K562 (cell line): ENCODE results near the gene FBXL13. TPM values are rescaled to one million over a fixed set of nuclear protein-coding genes. Genes with fewer than 3 reads are reported as not detected.
A peak's percentile ranks its signal among the peaks of the same experiment; 100 is the strongest.

Experiments
- ATAC-seq: fragments of 200-7000 bp; cut with Tn5 transposase; 3 replicates; pipeline ENCODE4 v1.9.1; 2020; ENCODE audit warnings: moderate library complexity
- BruUV-seq: library from RNA; stranded (reverse); fragments of 400-500 nt; replicated peaks from 2 replicates; lab custom pipeline; 2021; lab: Mats Ljungman, UMichigan
- CTCF ChIA-PET: fragments of 300-600 bp; formaldehyde crosslinking; extraction: SDS; loops from one replicate; lab custom pipeline; 2021; ENCODE audit warnings: low intra/inter-chr PET ratio; lab: Yijun Ruan, JAX
- POLR2A ChIA-PET: fragments of 300-600, 350-650 bp; sonication (Branson Sonifier 250); formaldehyde crosslinking; extraction: SDS; loops from one replicate; lab custom pipeline; 2021; ENCODE audit warnings: antibody characterized with exemption, inconsistent platforms; lab: Yijun Ruan, JAX
- DNase-seq, 4 experiments: peaks; one replicate each; pipeline versions ENCODE4 v3.0.0 to v3.0.0-alpha.2; 2011 to 2018; ENCODE audit warnings: low spot score in 3 of 4, mixed read lengths in 3 of 4; ENCODE audit errors: extremely low read depth in 1 of 4
- FAIRE-seq: peaks from 2 replicates; lab custom pipeline; 2011; peaks lifted over from hg19 to GRCh38; lab: Jason Lieb, UNC
- H2AFZ ChIP-seq: 2 replicates; pipeline ENCODE4 v1.6.0; 2011; ENCODE audit warnings: low read depth, low read length, control low read depth, inconsistent platforms
- H3K27ac ChIP-seq: fragments of 200-600 bp; 3 replicates; pipeline ENCODE4 v1.8.0; 2011; ENCODE audit warnings: low read depth, mild to moderate bottlenecking, control low read depth, inconsistent platforms, low read length, moderate library complexity, mixed read lengths; ENCODE audit errors: extremely low read depth
- H3K27me3 ChIP-seq, 2 experiments: fragments of 300-600 bp in 1 of 2; 2 replicates in 1 of 2; 3 replicates in 1 of 2; pipeline versions ENCODE4 v1.6.0 to v1.8.0; 2011; ENCODE audit warnings: inconsistent platforms in 2 of 2, low read length in 2 of 2, mild to moderate bottlenecking in 1 of 2, mixed read lengths in 1 of 2, moderate library complexity in 1 of 2; ENCODE audit not compliant: control insufficient read depth in 2 of 2, insufficient read depth in 2 of 2
- H3K36me3 ChIP-seq: fragments of 300-600 bp; 3 replicates; pipeline ENCODE4 v1.8.0; 2011; ENCODE audit warnings: mild to moderate bottlenecking, low read length, inconsistent platforms; ENCODE audit not compliant: control insufficient read depth, insufficient read depth
- H3K4me1 ChIP-seq, 2 experiments: fragments of 200-600 bp in 1 of 2; replicated peaks in 1 of 2; 2 replicates in 1 of 2; 3 replicates in 1 of 2; pipeline versions ENCODE4 v1.5.1 to v1.8.0; 2011; ENCODE audit warnings: inconsistent platforms in 2 of 2, low read length in 2 of 2, mild to moderate bottlenecking in 1 of 2, mixed read lengths in 1 of 2, moderate library complexity in 1 of 2; ENCODE audit not compliant: control insufficient read depth in 2 of 2, insufficient read depth in 2 of 2
- H3K4me2 ChIP-seq: 2 replicates; pipeline ENCODE4 v1.6.1; 2011; ENCODE audit warnings: low read length, control low read depth, inconsistent platforms, mixed read lengths; ENCODE audit not compliant: insufficient read depth
- H3K4me3 ChIP-seq: fragments of 200-600 bp; sonication (generic), shearing (Covaris generic); 2 replicates; pipeline ENCODE4 v1.5.1; 2016; ENCODE audit warnings: control low read depth, inconsistent platforms
- H3K79me2 ChIP-seq: fragments of 200-600 bp; 3 replicates; pipeline ENCODE4 v1.8.0; 2011; ENCODE audit warnings: low read length, inconsistent platforms; ENCODE audit not compliant: control insufficient read depth, insufficient read depth
- H3K9ac ChIP-seq, 2 experiments: 2 replicates each; pipeline versions ENCODE4 v1.6.0 to v1.6.1; 2011; ENCODE audit warnings: low read depth in 2 of 2, low read length in 2 of 2, control low read depth in 1 of 2, inconsistent platforms in 1 of 2, mild to moderate bottlenecking in 1 of 2, mixed read lengths in 1 of 2; ENCODE audit not compliant: insufficient read depth in 1 of 2
- H3K9me1 ChIP-seq: one replicate; pipeline ENCODE4 v1.6.0; 2011; ENCODE audit warnings: inconsistent platforms, mild to moderate bottlenecking, low read length, moderate library complexity; ENCODE audit not compliant: control insufficient read depth, insufficient read depth
- H3K9me3 ChIP-seq: replicated peaks from 2 replicates; pipeline ENCODE4 v1.5.1; 2011; ENCODE audit warnings: low read depth, low read length, inconsistent platforms; ENCODE audit not compliant: control insufficient read depth, insufficient read depth
- H4K20me1 ChIP-seq: replicated peaks from 2 replicates; pipeline ENCODE4 v1.6.1; 2011; ENCODE audit warnings: low read length, inconsistent platforms, mixed read lengths; ENCODE audit not compliant: control insufficient read depth, insufficient read depth
- CBFA2T3 ChIP-seq: fragments of 450-650 bp; IDR thresholded peaks from 2 replicates; pipeline ENCODE4 v1.6.1; 2017
- E2F8 ChIP-seq: fragments of 450-650 bp; IDR thresholded peaks from 2 replicates; pipeline ENCODE4 v1.7.1; 2018; ENCODE audit warnings: mild to moderate bottlenecking, low read depth; ENCODE audit not compliant: partially characterized antibody
- FOXA3 ChIP-seq, 2 experiments: fragments of 450-650 bp in 1 of 2; sonication (generic) in 1 of 2; formaldehyde crosslinking; IDR thresholded peaks in 1 of 2; conservative IDR thresholded peaks in 1 of 2; 2 replicates each; pipeline versions ENCODE4 v1.4.0 to v1.8.0; 2020 to 2022; ENCODE audit warnings: mild to moderate bottlenecking in 2 of 2, missing genetic modification reagents in 1 of 2
- FOXJ3 ChIP-seq: sonication (generic); formaldehyde crosslinking; IDR thresholded peaks from 2 replicates; pipeline ENCODE4 v1.4.0; 2020; ENCODE audit warnings: mild to moderate bottlenecking, missing genetic modification reagents
- GATAD2B ChIP-seq: fragments of 450-650 bp; IDR thresholded peaks from 2 replicates; pipeline ENCODE4 v1.6.1; 2017; ENCODE audit warnings: mild to moderate bottlenecking, borderline replicate concordance
- MEIS2 ChIP-seq: fragments of 450-650 bp; IDR thresholded peaks from 2 replicates; pipeline ENCODE4 v1.6.1; 2014; ENCODE audit warnings: mild to moderate bottlenecking; ENCODE audit not compliant: partially characterized antibody
- MTA2 ChIP-seq: fragments of 450-650 bp; IDR thresholded peaks from 2 replicates; pipeline ENCODE4 v1.6.1; 2016; ENCODE audit warnings: low read depth
- MTF1 ChIP-seq: fragments of 250-450 bp; sonication (Bioruptor Pico); IDR thresholded peaks from 2 replicates; pipeline ENCODE4 v1.9.0; 2021; ENCODE audit warnings: moderate library complexity, mild to moderate bottlenecking, inconsistent platforms, borderline replicate concordance
- MXD1 ChIP-seq: fragments of 250-450 bp; sonication (Bioruptor Pico); IDR thresholded peaks from 2 replicates; pipeline ENCODE4 v1.8.0; 2021; ENCODE audit warnings: borderline replicate concordance, mild to moderate bottlenecking, moderate library complexity; ENCODE audit not compliant: poor library complexity, severe bottlenecking
- PTBP1 ChIP-seq: fragments of 200-400 bp; formaldehyde crosslinking; IDR thresholded peaks from 2 replicates; pipeline ENCODE4 v1.6.1; 2017; ENCODE audit warnings: low read depth, low read length
- PTRF ChIP-seq: fragments of 450-650 bp; IDR thresholded peaks from 2 replicates; pipeline ENCODE4 v1.6.1; 2016; ENCODE audit warnings: mild to moderate bottlenecking, missing genetic modification characterization, missing compliant biosample characterization
- RCOR1 ChIP-seq, 2 experiments: IDR thresholded peaks; 2 replicates each; pipeline ENCODE4 v1.6.1; 2012; ENCODE audit warnings: low read depth in 2 of 2, low read length in 2 of 2, borderline replicate concordance in 1 of 2, improper control_type of control experiment in 1 of 2
- RFX1 ChIP-seq: fragments of 450-650 bp; IDR thresholded peaks from 2 replicates; pipeline ENCODE4 v1.6.1; 2016; ENCODE audit warnings: mild to moderate bottlenecking, moderate library complexity
- SMARCA4 ChIP-seq: fragments of 450-650 bp; IDR thresholded peaks from 2 replicates; pipeline ENCODE4 v1.6.1; 2016
- SRSF9 ChIP-seq: fragments of 200-400 bp; formaldehyde crosslinking; IDR thresholded peaks from 2 replicates; pipeline ENCODE4 v1.6.1; 2017; ENCODE audit warnings: low read depth, low read length, borderline replicate concordance
- TAL1 ChIP-seq: fragments of 450-650 bp; IDR thresholded peaks from 2 replicates; pipeline ENCODE4 v1.6.1; 2016; ENCODE audit warnings: mild to moderate bottlenecking
- TARDBP ChIP-seq: fragments of 450-650 bp; IDR thresholded peaks from 2 replicates; pipeline ENCODE4 v1.6.1; 2016
- ZEB2 ChIP-seq: fragments of 450-650 bp; IDR thresholded peaks from 2 replicates; pipeline ENCODE4 v1.6.1; 2016
- ZNF143 ChIP-seq: sonication (generic); formaldehyde crosslinking; IDR thresholded peaks from 2 replicates; pipeline ENCODE4 v1.9.0; 2022; ENCODE audit warnings: mild to moderate bottlenecking, missing genetic modification reagents
- ZNF316 ChIP-seq: fragments of 450-650 bp; IDR thresholded peaks from 2 replicates; pipeline ENCODE4 v1.6.1; 2016
- ZNF431 ChIP-seq: sonication (generic); formaldehyde crosslinking; IDR thresholded peaks from 2 replicates; pipeline ENCODE4 v1.8.0; 2022; ENCODE audit warnings: mild to moderate bottlenecking, missing genetic modification reagents
- ZNF699 ChIP-seq: fragments of 250-450 bp; sonication (Bioruptor Pico); IDR thresholded peaks from 2 replicates; pipeline ENCODE4 v1.8.0; 2021; ENCODE audit warnings: mild to moderate bottlenecking, moderate library complexity; ENCODE audit not compliant: insufficient replicate concordance
- in situ Hi-C: fragments of 300-500 bp; cut with MboI; formaldehyde crosslinking; loops from 4 replicates; pipeline ENCODE4 v1.15.0; 2018; ENCODE audit warnings: inconsistent platforms, mixed read lengths
- intact Hi-C: fragments of 100-400 bp; cut with micrococcal nuclease; formaldehyde crosslinking; loops from 2 replicates; pipeline ENCODE4 v1.14.2; 2022
- polyA plus RNA-seq, 8 experiments: library from polyadenylated mRNA; depleted of rRNA in 4 of 8; stranded (reverse) in 5 of 8; unstranded in 3 of 8; fragments of >200 nt; fragmentation: Nextera tagmentation in 2 of 8; fragmentation: Illumina TruSeq in 1 of 8; extraction: Ambion mirVana in 2 of 8; extraction: Trizol in 1 of 8; gene quantifications; 2 replicates each; pipeline versions ENCODE4 v1.2.1 to v1.2.3, GENCODE V29; 2011 to 2014; ENCODE audit warnings: inconsistent platforms in 1 of 8, missing spikeins in 1 of 8
- total RNA-seq, 7 experiments: library from RNA; depleted of rRNA in 6 of 7; stranded (reverse); fragments of >200 nt in 6 of 7; fragmentation: Illumina TruSeq in 2 of 7; extraction: Trizol in 2 of 7; gene quantifications; 2 replicates each; pipeline versions ENCODE4 v1.2.1 to v1.2.3, GENCODE V29; 2011 to 2021; ENCODE audit warnings: low replicate concordance in 1 of 7

Gene FBXL13
- total and polyA plus RNA-seq, 9 of the 15 experiments (the other 6 are each of a cell fraction or from before 2014, with no cell fraction given): 16.3 to 55.0 (median 25.4) TPM

DNA sequence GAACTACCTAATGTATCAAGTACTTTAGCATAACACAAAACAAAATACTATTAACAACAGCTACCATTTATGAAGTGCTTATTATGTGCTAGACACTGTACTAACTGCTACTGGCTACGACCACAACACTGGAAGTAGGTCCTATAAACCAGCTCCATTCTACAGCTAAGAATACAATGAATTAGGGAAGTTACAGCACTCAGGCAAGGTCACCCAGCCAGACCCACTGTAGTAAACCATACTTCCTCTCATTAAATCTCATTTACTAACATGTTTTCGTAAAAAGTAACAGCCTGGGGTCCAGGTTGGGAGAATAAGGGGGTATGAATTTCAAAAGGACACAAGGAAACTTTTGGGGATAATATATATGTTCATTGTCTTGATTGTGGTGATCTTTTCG lies 48.9 kb upstream of the FBXL13 start (continued):
- TF ChIP-seq MTF1 (CRISPR knock-in tag) (no peak), MXD1 (CRISPR knock-in tag) (no peak), PTBP1 (no peak), E2F8 (no peak), ZNF143 (no peak), ZNF699 (no peak), TARDBP (no peak)

DNA sequence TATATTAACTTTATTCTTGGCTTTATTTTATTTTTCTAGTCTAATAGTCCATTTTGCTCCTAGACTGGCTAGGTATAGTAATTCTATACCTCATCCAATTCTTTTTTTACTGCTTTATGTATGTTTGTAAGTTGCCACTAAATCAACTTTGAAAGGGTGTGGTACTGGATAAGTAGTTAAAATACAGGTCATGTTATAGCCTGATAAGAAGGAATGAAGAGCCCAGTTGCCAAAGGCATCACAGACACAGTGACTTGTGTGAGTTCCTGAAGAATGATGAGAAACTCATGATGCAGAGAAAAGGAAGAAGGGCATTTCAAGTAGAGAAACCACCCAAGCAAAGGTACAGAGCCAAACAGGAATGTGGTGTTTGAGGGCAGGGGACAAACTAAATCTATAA lies 47.0 kb upstream of the FBXL13 start:
- POLR2A ChIA-PET: interaction anchor here (1.0 to 2.5 kb wide), 4 partner anchors 9 to 27 kb away, joined by 4 to 17 read pairs (median 9); partner anchors contain the start of gene NAPEPLD
- BruUV-seq: no TSS peak
- TF ChIP-seq GATAD2B: no peak
- TF ChIP-seq MTA2: peak; percentile 77
- no peak; the same call in 1 of the 2 replicates for TF ChIP-seq ZNF316
- TF ChIP-seq FOXA3 (CRISPR knock-in tag; conservative IDR thresholded peaks at IDR 0.05 in 1 of 2, IDR thresholded peaks at IDR 0.05 in 1 of 2): 0 out of 4 replicates have a peak, but pooled peaks of 1 of the 2 experiments have one; percentile 25
- TF ChIP-seq SMARCA4: peak; percentile 84
- TF ChIP-seq ZEB2: no peak
- TF ChIP-seq SRSF9: no peak
- no peak for TF ChIP-seq FOXJ3 (CRISPR knock-in tag)
- TF ChIP-seq RFX1: no peak
- peak; percentile 94 for TF ChIP-seq MEIS2
- peak; percentile 89 for TF ChIP-seq TAL1
- TF ChIP-seq RCOR1 (IDR thresholded peaks at IDR 0.05; ENCODE audit: borderline replicate concordance in 1 of 2, low read depth in 2 of 2, low read length in 2 of 2): peak in 1 of 2 experiments; percentile 76; a peak in 2 of 4 replicates
- no peak for TF ChIP-seq ZNF431
- peak; percentile 90 for TF ChIP-seq CBFA2T3
- no peak for TF ChIP-seq PTRF

More for the DNA sequence above, 47.0 kb upstream of the FBXL13 start:
- peaks cover 27% of the 10 kb centered on the region for H3K36me3 ChIP-seq
- peaks cover 14 to 38% of the 10 kb centered on the region in 2 experiments for H3K4me1 ChIP-seq
- H3K79me2 ChIP-seq: no peaks in the 10 kb centered on the region
- no peaks in the 10 kb centered on the region for H3K9me3 ChIP-seq
- H3K9me1 ChIP-seq: no peaks in the 10 kb centered on the region
- ATAC-seq (peak; percentile 61), DNase-seq (peak; percentile 52 to 76 (median 63)), FAIRE-seq (peak; percentile 40)
- H3K4me2 ChIP-seq: peak overlapping the region; percentile 10; the same call in 1 of the 2 replicates
- CTCF ChIA-PET: no interaction called here
- in situ Hi-C loops: no loop called here
- no peaks in the 10 kb centered on the region for H3K27me3 ChIP-seq
- 0 out of 2 replicates have a peak, but pooled peaks cover 4% of the 10 kb centered on the region for H4K20me1 ChIP-seq
- intact Hi-C loops: no loop called here
- no peak overlapping the region for H3K4me3 ChIP-seq
- no peak overlapping the region for H3K9ac ChIP-seq
- H2AFZ ChIP-seq: no peak overlapping the region
- no peak overlapping the region; the same call in 2 of the 3 replicates for H3K27ac ChIP-seq
